Natural killer cell treated with Interleukin-12 subunit alpha and Interleukin-12 subunit beta and Interleukin-15 and Interleukin-18, amount 100 ng/mL, for 72 hours (primary cell): ENCODE results near the gene RXRA. TPM values are rescaled to one million over a fixed set of nuclear protein-coding genes. Genes with fewer than 3 reads are reported as not detected.

Source experiments
- ATAC-seq, 2 donors: fragments of 150-1000 bp; cut with Tn5 transposase in 1 of 2; sonication (Bioruptor Pico), chemical (Tn5 transposase) in 1 of 2; 2 replicates each; pipeline ENCODE4 v1.10.0; 2021
- DNase-seq: peaks from one replicate; pipeline ENCODE4 v3.0.0; 2022; ENCODE audit warnings: low spot score
- H3K27ac Mint-ChIP-seq, 2 donors: 1 replicate in 1 of 2; 2 replicates in 1 of 2; pipeline ENCODE4 v1.8.0; 2022; ENCODE audit warnings: mixed read lengths in 2 of 2, mild to moderate bottlenecking in 1 of 2, moderate library complexity in 1 of 2
- H3K27me3 Mint-ChIP-seq, 2 donors: 1 replicate in 1 of 2; 2 replicates in 1 of 2; pipeline ENCODE4 v1.8.0; 2022; ENCODE audit warnings: mixed read lengths in 2 of 2
- H3K36me3 Mint-ChIP-seq: one replicate; pipeline ENCODE4 v1.8.0; 2022; ENCODE audit warnings: mixed read lengths
- H3K4me1 Mint-ChIP-seq, 2 donors: 1 replicate in 1 of 2; 2 replicates in 1 of 2; pipeline ENCODE4 v1.8.0; 2022; ENCODE audit warnings: low read depth in 2 of 2, mixed read lengths in 2 of 2, mild to moderate bottlenecking in 1 of 2
- H3K4me3 Mint-ChIP-seq: one replicate; pipeline ENCODE4 v1.8.0; 2022; ENCODE audit warnings: mixed read lengths
- H3K9me3 Mint-ChIP-seq: 2 replicates; pipeline ENCODE4 v1.8.0; 2022; ENCODE audit warnings: mixed read lengths
- total RNA-seq, 2 donors: library from RNA; stranded (reverse); gene quantifications; one replicate each; pipeline ENCODE4 v1.2.3, GENCODE V29; 2022

RXRA gene
- total RNA-seq, 2 donors from 2014 or later, result 3.8 to 4.9 TPM

GRCh38 chr9:134336924-134337323, 10.7 kb downstream of the RXRA start:
- Mint-ChIP-seq H3K4me3 (no peak overlapping the region), H3K27me3 (no peaks in the 10 kb centered on the region), H3K36me3 (no peaks in the 10 kb centered on the region), H3K27ac (no peak overlapping the region), H3K9me3 (no peaks in the 10 kb centered on the region), H3K4me1 (peaks cover 2 to 5% of the 10 kb centered on the region in 2 donors)
- ATAC-seq, result no peak
- DNase-seq, result no peak

- Mint-ChIP-seq H3K4me1 (peaks cover 2 to 5% of the 10 kb centered on the region in 2 donors), H3K36me3 (no peaks in the 10 kb centered on the region), H3K27ac (no peak overlapping the region), H3K27me3 (no peaks in the 10 kb centered on the region), H3K9me3 (no peaks in the 10 kb centered on the region), H3K4me3 (no peak overlapping the region)
- ATAC-seq (no peak), DNase-seq (no peak)
Observed at GRCh38 chr9:134337469-134337868, 11.2 kb downstream of the RXRA start.

GRCh38 chr9:134338394-134339182, 12.3 kb downstream of the RXRA start:
- DNase-seq (no peak), ATAC-seq (no peak)
- no peaks in the 10 kb centered on the region for H3K27me3 Mint-ChIP-seq
- no peak overlapping the region for H3K27ac Mint-ChIP-seq
- no peaks in the 10 kb centered on the region for H3K36me3 Mint-ChIP-seq
- no peak overlapping the region for H3K4me3 Mint-ChIP-seq
- H3K4me1 Mint-ChIP-seq, result peaks cover 10% of the 10 kb centered on the region in 2 donors
- H3K9me3 Mint-ChIP-seq, result no peaks in the 10 kb centered on the region

GRCh38 chr9:134339183-134339806, 13.0 kb downstream of the RXRA start:
- no peak for DNase-seq
- peaks cover 10 to 15% of the 10 kb centered on the region in 2 donors for H3K4me1 Mint-ChIP-seq
- no peaks in the 10 kb centered on the region for H3K9me3 Mint-ChIP-seq
- no peaks in the 10 kb centered on the region for H3K36me3 Mint-ChIP-seq
- no peak for ATAC-seq
- no peak overlapping the region for H3K4me3 Mint-ChIP-seq
- H3K27me3 Mint-ChIP-seq, result no peaks in the 10 kb centered on the region
- H3K27ac Mint-ChIP-seq, result no peak overlapping the region

GRCh38 chr9:134340475-134341160, 14.4 kb downstream of the RXRA start:
- Mint-ChIP-seq H3K27me3 (no peaks in the 10 kb centered on the region), H3K4me3 (no peak overlapping the region), H3K4me1 (peaks cover 10 to 19% of the 10 kb centered on the region in 2 donors), H3K36me3 (no peaks in the 10 kb centered on the region), H3K27ac (no peak overlapping the region), H3K9me3 (no peaks in the 10 kb centered on the region)
- DNase-seq (no peak), ATAC-seq (no peak)

- no peaks in the 10 kb centered on the region for H3K36me3 Mint-ChIP-seq
- H3K4me3 Mint-ChIP-seq, result no peak overlapping the region
- H3K27me3 Mint-ChIP-seq, result no peaks in the 10 kb centered on the region
Observed at GRCh38 chr9:134341306-134341705, 15.1 kb downstream of the RXRA start.

GRCh38 chr9:134341929-134342745, 15.9 kb downstream of the RXRA start:
- no peak for ATAC-seq

More at GRCh38 chr9:134341306-134341705, 15.1 kb downstream of the RXRA start:
- ATAC-seq, result no peak
- DNase-seq, result no peak
- H3K9me3 Mint-ChIP-seq, result no peaks in the 10 kb centered on the region
- no peak overlapping the region for H3K27ac Mint-ChIP-seq
- H3K4me1 Mint-ChIP-seq, result peaks cover 10 to 19% of the 10 kb centered on the region in 2 donors

GRCh38 chr9:134342746-134343115, 16.5 kb downstream of the RXRA start:
- no peak for ATAC-seq
- no peaks in the 10 kb centered on the region for H3K9me3 Mint-ChIP-seq
- DNase-seq, result no peak
- no peaks in the 10 kb centered on the region for H3K36me3 Mint-ChIP-seq
- H3K4me1 Mint-ChIP-seq, result peaks cover 5 to 16% of the 10 kb centered on the region in 2 donors
- no peak overlapping the region for H3K4me3 Mint-ChIP-seq
- H3K27ac Mint-ChIP-seq, result peak overlapping the region in 1 of 2 donors; percentile 44
- H3K27me3 Mint-ChIP-seq, result no peaks in the 10 kb centered on the region

More at GRCh38 chr9:134341929-134342745, 15.9 kb downstream of the RXRA start:
- Mint-ChIP-seq H3K4me3 (no peak overlapping the region), H3K9me3 (no peaks in the 10 kb centered on the region), H3K4me1 (peaks cover 10 to 16% of the 10 kb centered on the region in 2 donors), H3K36me3 (no peaks in the 10 kb centered on the region), H3K27ac (no peak overlapping the region), H3K27me3 (no peaks in the 10 kb centered on the region)
- DNase-seq, result no peak

- Mint-ChIP-seq H3K4me1 (peaks cover 5 to 16% of the 10 kb centered on the region in 2 donors), H3K36me3 (no peaks in the 10 kb centered on the region), H3K9me3 (no peaks in the 10 kb centered on the region), H3K27ac (peak overlapping the region in 1 of 2 donors; percentile 66), H3K27me3 (no peaks in the 10 kb centered on the region), H3K4me3 (no peak overlapping the region)
- no peak for DNase-seq
- ATAC-seq, result no peak
Observed at GRCh38 chr9:134343637-134344036, 17.4 kb downstream of the RXRA start.

- Mint-ChIP-seq H3K4me1 (peaks cover 5 to 16% of the 10 kb centered on the region in 2 donors), H3K36me3 (no peaks in the 10 kb centered on the region), H3K27me3 (no peaks in the 10 kb centered on the region), H3K4me3 (peak overlapping the region; percentile 48), H3K27ac (peak overlapping the region; percentile 57 to 66), H3K9me3 (no peaks in the 10 kb centered on the region)
- DNase-seq, result no peak
- peak; percentile 26 to 53 for ATAC-seq
Observed at GRCh38 chr9:134344068-134344799, 18.0 kb downstream of the RXRA start.

GRCh38 chr9:134344800-134345310, 18.6 kb downstream of the RXRA start:
- Mint-ChIP-seq H3K4me1 (peaks cover 5 to 16% of the 10 kb centered on the region in 2 donors), H3K27me3 (no peaks in the 10 kb centered on the region), H3K36me3 (no peaks in the 10 kb centered on the region), H3K9me3 (no peaks in the 10 kb centered on the region), H3K4me3 (no peak overlapping the region), H3K27ac (peak overlapping the region; percentile 57 to 66)
- ATAC-seq (peak in 1 of 2 donors; percentile 6), DNase-seq (no peak)

GRCh38 chr9:134345737-134346136, 19.5 kb downstream of the RXRA start:
- no peak for ATAC-seq
- no peaks in the 10 kb centered on the region for H3K36me3 Mint-ChIP-seq
- H3K27ac Mint-ChIP-seq, result no peak overlapping the region
- H3K4me3 Mint-ChIP-seq, result no peak overlapping the region
- H3K27me3 Mint-ChIP-seq, result no peaks in the 10 kb centered on the region
- no peak for DNase-seq
- H3K9me3 Mint-ChIP-seq, result no peaks in the 10 kb centered on the region
- peaks cover 5 to 16% of the 10 kb centered on the region in 2 donors for H3K4me1 Mint-ChIP-seq

GRCh38 chr9:134346151-134346550, 19.9 kb downstream of the RXRA start:
- no peaks in the 10 kb centered on the region for H3K9me3 Mint-ChIP-seq
- H3K4me1 Mint-ChIP-seq, result peaks cover 5 to 16% of the 10 kb centered on the region in 2 donors
- no peak for ATAC-seq
- H3K27ac Mint-ChIP-seq, result no peak overlapping the region
- DNase-seq, result no peak
- H3K36me3 Mint-ChIP-seq, result no peaks in the 10 kb centered on the region
- H3K27me3 Mint-ChIP-seq, result no peaks in the 10 kb centered on the region
- no peak overlapping the region for H3K4me3 Mint-ChIP-seq
